Muscle of leg (tissue), 11 donors: ENCODE measurements around the gene PROK2. TPM values are rescaled to one million over a fixed set of nuclear protein-coding genes. Genes with fewer than 3 reads are reported as not detected.
A peak's percentile ranks its signal among the peaks of the same experiment; 100 is the strongest.

ENCODE experiments used
- DNase-seq: peaks from one replicate; pipeline ENCODE4 v3.0.0; 2013
- H3K27ac ChIP-seq: one replicate; pipeline ENCODE4 v1.5.1; 2013; ENCODE audit warnings: mild to moderate bottlenecking, low read length, control low read depth
- H3K27me3 ChIP-seq: one replicate; pipeline ENCODE4 v1.6.1; 2013; ENCODE audit warnings: low read length; ENCODE audit not compliant: control insufficient read depth, insufficient read depth
- H3K36me3 ChIP-seq: one replicate; pipeline ENCODE4 v1.6.1; 2013; ENCODE audit warnings: low read length; ENCODE audit not compliant: control insufficient read depth, insufficient read depth
- H3K4me1 ChIP-seq: one replicate; pipeline ENCODE4 v1.6.1; 2013; ENCODE audit warnings: low read length; ENCODE audit not compliant: control insufficient read depth, insufficient read depth
- H3K4me3 ChIP-seq: one replicate; pipeline ENCODE4 v1.5.1; 2013; ENCODE audit warnings: low read length, control low read depth
- H3K9me3 ChIP-seq: replicated peaks from 2 replicates; pipeline ENCODE4 v1.6.1; 2013; ENCODE audit warnings: low read depth, low read length; ENCODE audit not compliant: control insufficient read depth
- WGBS: methylation state at CpG from one replicate; pipeline ENCODE4 v1.1.5; 2013; ENCODE audit warnings: missing lambda C conversion rate; ENCODE audit not compliant: insufficient coverage; 5-methylcytosine and 5-hydroxymethylcytosine counted together
- polyA plus RNA-seq, 8 donors: library from polyadenylated mRNA; unstranded; fragments of 120-200 nt; gene quantifications; one replicate each; pipeline versions ENCODE4 v1.2.1 to v1.2.3, GENCODE V29; 2013; ENCODE audit warnings: inconsistent platforms in 1 of 8, low replicate concordance in 1 of 8; ENCODE audit not compliant: insufficient read length in 8 of 8, insufficient read depth in 1 of 8
- total RNA-seq: library from RNA; stranded (reverse); fragments of 120-200 nt; gene quantifications from one replicate; pipeline ENCODE4 v1.2.4, GENCODE V29; 2013

The PROK2 gene
- total and polyA plus RNA-seq, 9 donors = 0.16 to 3.3 (median 0.95) TPM

- H3K27me3 ChIP-seq = peaks cover 20% of the 10 kb centered on the region
- WGBS = 100% methylated on average over 1 of the region's 1 CpG
Observed at GRCh38 chr3:71789922-71790321, 5.0 kb upstream of the PROK2 start.

GRCh38 chr3:71787851-71788405, 3.0 kb upstream of the PROK2 start:
- WGBS = 91% methylated on average over 5 of the region's 7 CpGs
- H3K27ac ChIP-seq = no peak overlapping the region
- no peak overlapping the region for H3K4me3 ChIP-seq
- peaks cover 27% of the 10 kb centered on the region for H3K27me3 ChIP-seq
- no peaks in the 10 kb centered on the region for H3K9me3 ChIP-seq
- no peaks in the 10 kb centered on the region for H3K36me3 ChIP-seq
- peaks cover 14% of the 10 kb centered on the region for H3K4me1 ChIP-seq
- DNase-seq = no peak

More at GRCh38 chr3:71789922-71790321, 5.0 kb upstream of the PROK2 start:
- Histone ChIP-seq H3K36me3 (no peaks in the 10 kb centered on the region), H3K4me3 (no peak overlapping the region), H3K9me3 (no peaks in the 10 kb centered on the region), H3K27ac (no peak overlapping the region), H3K4me1 (peaks cover 9% of the 10 kb centered on the region)
- DNase-seq = no peak

- Histone ChIP-seq H3K27me3 (peaks cover 27% of the 10 kb centered on the region), H3K4me1 (peaks cover 14% of the 10 kb centered on the region), H3K27ac (no peak overlapping the region), H3K4me3 (no peak overlapping the region), H3K9me3 (no peaks in the 10 kb centered on the region), H3K36me3 (no peaks in the 10 kb centered on the region)
- DNase-seq = peak; percentile 86
- 31% methylated on average over 3 of the region's 6 CpGs for WGBS
Observed at GRCh38 chr3:71786551-71786950, 1.6 kb upstream of the PROK2 start.

GRCh38 chr3:71786217-71786549, 1.2 kb upstream of the PROK2 start:
- WGBS = 9% methylated on average over 3 of the region's 8 CpGs
- Histone ChIP-seq H3K9me3 (no peaks in the 10 kb centered on the region), H3K4me1 (peaks cover 14% of the 10 kb centered on the region), H3K27me3 (peaks cover 29% of the 10 kb centered on the region), H3K27ac (peak overlapping the region; percentile 23), H3K36me3 (no peaks in the 10 kb centered on the region), H3K4me3 (no peak overlapping the region)
- DNase-seq = peak; percentile 58

GRCh38 chr3:71785532-71786216, 726 bp upstream of the PROK2 start:
- peak overlapping the region; percentile 18 for H3K4me3 ChIP-seq
- WGBS = 2% methylated on average over 17 of the region's 28 CpGs
- peak overlapping the region; percentile 23 for H3K27ac ChIP-seq
- no peaks in the 10 kb centered on the region for H3K9me3 ChIP-seq
- peaks cover 30% of the 10 kb centered on the region for H3K27me3 ChIP-seq
- peaks cover 14% of the 10 kb centered on the region for H3K4me1 ChIP-seq
- H3K36me3 ChIP-seq = no peaks in the 10 kb centered on the region
- peak; percentile 34 for DNase-seq

GRCh38 chr3:71784201-71784913, 591 bp downstream of the PROK2 start:
- peak; percentile 11 for DNase-seq
- Histone ChIP-seq H3K4me3 (peak overlapping the region; percentile 23), H3K36me3 (no peaks in the 10 kb centered on the region), H3K27ac (no peak overlapping the region), H3K27me3 (peaks cover 39% of the 10 kb centered on the region), H3K4me1 (peaks cover 14% of the 10 kb centered on the region), H3K9me3 (no peaks in the 10 kb centered on the region)
- 4% methylated on average over 18 of the region's 23 CpGs for WGBS

GRCh38 chr3:71783152-71783551, 1.8 kb downstream of the PROK2 start:
- H3K4me1 ChIP-seq = peaks cover 14% of the 10 kb centered on the region
- no peaks in the 10 kb centered on the region for H3K9me3 ChIP-seq
- no CpG with 5 or more reads among the region's 1 CpG for WGBS
- no peaks in the 10 kb centered on the region for H3K36me3 ChIP-seq
- no peak overlapping the region for H3K4me3 ChIP-seq
- no peak for DNase-seq
- no peak overlapping the region for H3K27ac ChIP-seq
- H3K27me3 ChIP-seq = peaks cover 37% of the 10 kb centered on the region

- peaks cover 24% of the 10 kb centered on the region for H3K27me3 ChIP-seq
- no peak overlapping the region for H3K4me3 ChIP-seq
Observed at GRCh38 chr3:71780430-71780829, 4.5 kb downstream of the PROK2 start.

GRCh38 chr3:71779674-71780377, 5.1 kb downstream of the PROK2 start:
- H3K4me1 ChIP-seq = peaks cover 5% of the 10 kb centered on the region
- peaks cover 21% of the 10 kb centered on the region for H3K27me3 ChIP-seq
- H3K36me3 ChIP-seq = no peaks in the 10 kb centered on the region
- no peak overlapping the region for H3K4me3 ChIP-seq
- DNase-seq = peak; percentile 16
- WGBS = 73% methylated on average over 2 of the region's 6 CpGs
- H3K9me3 ChIP-seq = no peaks in the 10 kb centered on the region
- H3K27ac ChIP-seq = no peak overlapping the region

More at GRCh38 chr3:71780430-71780829, 4.5 kb downstream of the PROK2 start:
- no peak for DNase-seq
- Histone ChIP-seq H3K27ac (no peak overlapping the region), H3K36me3 (no peaks in the 10 kb centered on the region), H3K4me1 (peaks cover 7% of the 10 kb centered on the region), H3K9me3 (no peaks in the 10 kb centered on the region)
- 53% methylated on average over 2 of the region's 4 CpGs for WGBS

- H3K4me3 ChIP-seq = no peak overlapping the region
- DNase-seq = no peak
- WGBS = no CpG with 5 or more reads among the region's 3 CpGs
- H3K4me1 ChIP-seq = no peaks in the 10 kb centered on the region
- H3K27me3 ChIP-seq = peaks cover 13% of the 10 kb centered on the region
- H3K27ac ChIP-seq = no peak overlapping the region
- H3K9me3 ChIP-seq = no peaks in the 10 kb centered on the region
- H3K36me3 ChIP-seq = no peaks in the 10 kb centered on the region
Observed at GRCh38 chr3:71778353-71778752, 6.6 kb downstream of the PROK2 start.
